Measurements from ENCODE around the gene EXOSC5. TPM values are rescaled to one million over a fixed set of nuclear protein-coding genes. Genes with fewer than 3 reads are reported as not detected.

Gene EXOSC5
- total and polyA plus RNA-seq, 2 of the 4 experiments (the other 2 are of a cell fraction) = 19.0 to 25.2 TPM

- Histone ChIP-seq H2BK20ac (ENCODE audit: low read depth, low read length) (peak overlapping the region; percentile 5; the same call in 1 of the 2 replicates), H2BK5ac (ENCODE audit: low read depth, low read length, poor library complexity, severe bottlenecking) (peak overlapping the region; percentile 4), H3K27ac (ENCODE audit: insufficient read depth, low read length) (peak overlapping the region; percentile 6; the same call in 1 of the 2 replicates), H3K4me3 (ENCODE audit: insufficient read depth, low read depth, low read length) (no peak overlapping the region), H3K14ac (replicated peaks; ENCODE audit: low read depth, low read length) (0 out of 2 replicates have a peak overlapping the region, but pooled peaks have one; percentile 7), H3K9me3 (ENCODE audit: control insufficient read depth, insufficient read depth, low read length) (no peaks in the 10 kb centered on the region), H4K5ac (ENCODE audit: low read depth, low read length) (peak overlapping the region; percentile 27; the same call in 1 of the 2 replicates), H3K18ac (ENCODE audit: low read depth, low read length) (no peak overlapping the region), H3K4ac (ENCODE audit: low read depth, low read length) (peak overlapping the region; percentile 68), H4K91ac (ENCODE audit: insufficient read depth, low read depth, low read length) (peak overlapping the region; percentile 68), H3K36me3 (ENCODE audit: control insufficient read depth, insufficient read depth, low read length) (no peaks in the 10 kb centered on the region), H3K27me3 (ENCODE audit: control insufficient read depth, insufficient read depth, low read length) (no peaks in the 10 kb centered on the region), H2AK5ac (ENCODE audit: low read depth, low read length) (peak overlapping the region; percentile 70), H3K56ac (ENCODE audit: extremely low read depth, insufficient read depth, low read length) (no peak overlapping the region), H3K9ac (ENCODE audit: low read depth, low read length) (no peak overlapping the region), H2BK120ac (ENCODE audit: low read depth, low read length) (peak overlapping the region; percentile 56; the same call in 1 of the 2 replicates), H4K8ac (ENCODE audit: low read depth in 2 of 2, low read length in 2 of 2) (peak overlapping the region in 1 of 2 experiments; percentile 30; a peak in 2 of 4 replicates), H2BK15ac (ENCODE audit: low read depth, low read length) (peak overlapping the region; percentile 31; the same call in 2 of the 3 replicates), H3K79me1 (ENCODE audit: low read depth in 1 of 2, low read length in 2 of 2) (peaks cover 30 to 51% of the 10 kb centered on the region in 2 experiments), H4K20me1 (ENCODE audit: insufficient read depth, low read length) (no peaks in the 10 kb centered on the region), H2AFZ (replicated peaks; ENCODE audit: low read length, poor library complexity) (no peak overlapping the region), H2AK9ac (replicated peaks; ENCODE audit: low read depth, low read length, poor library complexity) (peak overlapping the region; percentile 52), H3K9me1 (ENCODE audit: insufficient read depth, low read length) (peaks cover 10% of the 10 kb centered on the region; the same call in 1 of the 2 replicates), H3K4me1 (ENCODE audit: control insufficient read depth, insufficient read depth, low read length) (peaks cover 15% of the 10 kb centered on the region), H3K23ac (ENCODE audit: low read depth, low read length) (no peak overlapping the region), H3K4me2 (ENCODE audit: low read depth, low read length) (no peak overlapping the region)
- TF ChIP-seq USF2 (IDR thresholded peaks at IDR 0.05; ENCODE audit: low read depth, low read length) (no peak), CTCF (conservative IDR thresholded peaks at IDR 0.05; ENCODE audit: low read depth, low read length) (0 out of 2 replicates have a peak, but pooled peaks have one; percentile 12), POLR2A (IDR thresholded peaks at IDR 0.05; ENCODE audit: low read depth, low read length) (no peak), RAD21 (IDR thresholded peaks at IDR 0.05; ENCODE audit: low read length) (no peak)
- CTCF ChIA-PET = no interaction called here
- no peak for DNase-seq
- intact Hi-C loops (cut with micrococcal nuclease) = no loop called here
- POLR2A ChIA-PET (ENCODE audit: unreplicated experiment) = interaction anchor here (0.6 to 0.7 kb wide), 3 partner anchors 48 to 257 kb away, joined by 3 to 13 read pairs (median 4); no protein-coding TSS in a partner anchor
- no TSS peak for BruUV-seq (replicated peaks)
- ATAC-seq (ENCODE audit: low read depth) = no peak
- in situ Hi-C loops (cut with MboI; ENCODE audit: low sequenced_read_pairs) = no loop called here
- dilution Hi-C loops (cut with HindIII; ENCODE audit: low sequenced_read_pairs, unreplicated experiment) = no loop called here
- 100% methylated on average over 1 of the region's 1 CpG; no CpG with 5 or more reads in 1 of the 2 experiments for WGBS, 2 experiments (ENCODE audit: extremely low coverage in 2 of 2, insufficient read length in 1 of 2)
These were observed 31.1 kb downstream of the EXOSC5 start for GRCh38 chr19:41366089-41366488.
